ENCODE data around the gene DDR2.
A peak's percentile ranks its signal among the peaks of the same experiment; 100 is the strongest.
"Not testable (repeated sequence)": the region's sequence is repeated elsewhere in the genome, so short reads cannot be mapped to it uniquely, and the experiment has no call there.

DDR2 gene

GRCh38 chr1:162772571-162773154 is 140.4 kb downstream of the DDR2 start:
- DNase-seq (ENCODE audit: low spot score): no peak

GRCh38 chr1:162774007-162774406 is 141.7 kb downstream of the DDR2 start:
- no peak for DNase-seq (ENCODE audit: low spot score)

GRCh38 chr1:162779043-162779442 is 146.8 kb downstream of the DDR2 start:
- no peak for DNase-seq (ENCODE audit: low spot score)

- no peak for DNase-seq (ENCODE audit: low spot score)
Observed at GRCh38 chr1:162782671-162783070, 150.4 kb downstream of the DDR2 start.

- DNase-seq (ENCODE audit: low spot score): not testable (repeated sequence)
Observed at GRCh38 chr1:162784926-162785325, 152.7 kb downstream of the DDR2 start.

GRCh38 chr1:162788783-162789182 is 156.5 kb downstream of the DDR2 start:
- DNase-seq (ENCODE audit: low spot score): not testable (repeated sequence)

GRCh38 chr1:162790303-162790984 is 158.2 kb downstream of the DDR2 start, which contains the start of gene HSD17B7:
Gene HSD17B7, plus strand, starts transcription at chr1:162790702. Its CDS starts 99 bp downstream, at chr1:162790801.
- DNase-seq (ENCODE audit: low spot score): not testable (repeated sequence)

GRCh38 chr1:162790985-162791357 is 158.7 kb downstream of the DDR2 start:
- not testable (repeated sequence) for DNase-seq (ENCODE audit: low spot score)

- DNase-seq (ENCODE audit: low spot score): not testable (repeated sequence)
Observed at GRCh38 chr1:162794284-162794683, 162.0 kb downstream of the DDR2 start.

- DNase-seq (ENCODE audit: low spot score): not testable (repeated sequence)
Observed at GRCh38 chr1:162796617-162797279, 164.5 kb downstream of the DDR2 start.

- DNase-seq (ENCODE audit: low spot score): peak; percentile 62
Observed at GRCh38 chr1:162799995-162800830, 167.9 kb downstream of the DDR2 start.

GRCh38 chr1:162807503-162807902 is 175.2 kb downstream of the DDR2 start:
- DNase-seq (ENCODE audit: low spot score): not testable (repeated sequence)

- DNase-seq (ENCODE audit: low spot score): not testable (repeated sequence)
Observed at GRCh38 chr1:162812357-162812756, 180.1 kb downstream of the DDR2 start.

- DNase-seq (ENCODE audit: low spot score): not testable (repeated sequence)
Observed at GRCh38 chr1:162818136-162818535, 185.9 kb downstream of the DDR2 start.

- not testable (repeated sequence) for DNase-seq (ENCODE audit: low spot score)
Observed at GRCh38 chr1:162818666-162819065, 186.4 kb downstream of the DDR2 start.

- no peak for DNase-seq (ENCODE audit: low spot score)
Observed at GRCh38 chr1:162822391-162823200, 190.3 kb downstream of the DDR2 start.

- DNase-seq (ENCODE audit: low spot score): no peak
Observed at GRCh38 chr1:162823231-162823630, 191.0 kb downstream of the DDR2 start.

- peak; percentile 10 for DNase-seq (ENCODE audit: low spot score)
Observed at GRCh38 chr1:162823771-162824525, 191.7 kb downstream of the DDR2 start.

GRCh38 chr1:162829268-162829667 is 197.0 kb downstream of the DDR2 start:
- no peak for DNase-seq (ENCODE audit: low spot score)

GRCh38 chr1:162832470-162832869 is 200.2 kb downstream of the DDR2 start:
- DNase-seq (ENCODE audit: low spot score): no peak

Data from kidney capillary endothelial cell (primary cell).